ENCODE results near the gene CELSR1. TPM values are rescaled to one million over a fixed set of nuclear protein-coding genes. Genes with fewer than 3 reads are reported as not detected.

CELSR1 gene
- total and polyA plus RNA-seq, 2 of the 13 experiments (the other 11 are each of a cell fraction or from before 2014, with no cell fraction given), result 0.78 to 1.8 TPM

- TF ChIP-seq HINFP (CRISPR knock-in tag; IDR thresholded peaks at IDR 0.05; ENCODE audit: low read depth) (no peak), HOXA9 (CRISPR knock-in tag; IDR thresholded peaks at IDR 0.05; ENCODE audit: borderline replicate concordance) (no peak), NFKB2 (CRISPR knock-in tag; IDR thresholded peaks at IDR 0.05; ENCODE audit: borderline replicate concordance) (no peak), SKIL (CRISPR knock-in tag; IDR thresholded peaks at IDR 0.05; ENCODE audit: borderline replicate concordance) (no peak), JDP2 (CRISPR knock-in tag; IDR thresholded peaks at IDR 0.05; ENCODE audit: borderline replicate concordance) (no peak), GPBP1L1 (CRISPR knock-in tag; IDR thresholded peaks at IDR 0.05) (no peak), ZNF510 (CRISPR knock-in tag; IDR thresholded peaks at IDR 0.05; ENCODE audit: low read depth) (no peak), NCOA1 (CRISPR knock-in tag; IDR thresholded peaks at IDR 0.05) (no peak), CBX5 (CRISPR knock-in tag; IDR thresholded peaks at IDR 0.05; ENCODE audit: borderline replicate concordance) (no peak), ZBTB33 (CRISPR knock-in tag; IDR thresholded peaks at IDR 0.05) (peak; percentile 78), TFDP2 (CRISPR knock-in tag; IDR thresholded peaks at IDR 0.05) (no peak), HCFC1 (IDR thresholded peaks at IDR 0.05; ENCODE audit: low read depth, low read length) (no peak), IKZF1 (IDR thresholded peaks at IDR 0.05) (no peak), ZNF547 (CRISPR knock-in tag; IDR thresholded peaks at IDR 0.05) (0 out of 2 replicates have a peak, but pooled peaks have one; percentile 35), E2F1 (CRISPR knock-in tag; IDR thresholded peaks at IDR 0.05) (no peak), ELF1 (CRISPR knock-in tag; IDR thresholded peaks at IDR 0.05) (no peak), ZBTB14 (CRISPR knock-in tag; IDR thresholded peaks at IDR 0.05) (no peak), ZFX (CRISPR knock-in tag; IDR thresholded peaks at IDR 0.05; ENCODE audit: low read depth) (no peak), SOX6 (IDR thresholded peaks at IDR 0.05) (no peak), SOX6 (CRISPR knock-in tag; IDR thresholded peaks at IDR 0.05) (no peak)
These were observed 160.4 kb downstream of the CELSR1 start (continued) for GRCh38 chr22:46376908-46377524.
